OCI-LY3 (cell line): ENCODE data around the gene NKD2.
A peak's percentile ranks its signal among the peaks of the same experiment; 100 is the strongest.

Experiments
- CTCF ChIP-seq: fragments of 200-600, 300-600 bp; sonication (generic); IDR thresholded peaks from 2 replicates; pipeline ENCODE4 v1.5.1; 2014; ENCODE audit warnings: antibody characterized with exemption, low read length, low read depth
- EZH2phosphoT487 ChIP-seq: fragments of 200-600 bp; shearing (Covaris generic); IDR thresholded peaks from 2 replicates; pipeline ENCODE4 v1.6.1; 2018; ENCODE audit warnings: antibody characterized with exemption, mixed run types, low read depth

DNA sequence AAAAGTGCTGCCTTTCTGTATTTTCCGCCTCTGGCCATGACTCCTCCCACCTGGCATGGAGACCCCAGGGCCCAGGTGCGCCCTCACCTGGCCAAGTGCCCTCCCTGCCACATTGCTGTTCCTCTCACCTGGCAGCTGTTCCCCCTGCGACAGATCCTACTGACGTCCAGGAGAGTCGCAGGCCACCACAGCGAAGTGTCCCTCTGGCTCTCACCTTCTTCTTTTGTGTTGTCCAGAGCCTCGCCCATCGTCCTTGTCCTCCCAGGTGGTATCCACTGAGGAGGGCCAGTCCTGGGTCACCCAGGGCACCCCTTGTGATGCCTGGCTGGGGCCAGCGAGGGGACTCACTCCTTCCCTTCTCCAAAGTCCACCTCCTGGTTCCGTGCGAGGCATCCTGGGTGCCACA is 2.6 kb downstream of the NKD2 start:
- TF ChIP-seq CTCF (peak; percentile 48), EZH2phosphoT487 (no peak)
